ENCODE data around the gene ARHGAP26.
"Not testable (repeated sequence)": the region's sequence is repeated elsewhere in the genome, so short reads cannot be mapped to it uniquely, and the experiment has no call there.

ARHGAP26 gene

GRCh38 chr5:142969624-142970439, 199.7 kb downstream of the ARHGAP26 start:
- DNase-seq, result no peak

DNA sequence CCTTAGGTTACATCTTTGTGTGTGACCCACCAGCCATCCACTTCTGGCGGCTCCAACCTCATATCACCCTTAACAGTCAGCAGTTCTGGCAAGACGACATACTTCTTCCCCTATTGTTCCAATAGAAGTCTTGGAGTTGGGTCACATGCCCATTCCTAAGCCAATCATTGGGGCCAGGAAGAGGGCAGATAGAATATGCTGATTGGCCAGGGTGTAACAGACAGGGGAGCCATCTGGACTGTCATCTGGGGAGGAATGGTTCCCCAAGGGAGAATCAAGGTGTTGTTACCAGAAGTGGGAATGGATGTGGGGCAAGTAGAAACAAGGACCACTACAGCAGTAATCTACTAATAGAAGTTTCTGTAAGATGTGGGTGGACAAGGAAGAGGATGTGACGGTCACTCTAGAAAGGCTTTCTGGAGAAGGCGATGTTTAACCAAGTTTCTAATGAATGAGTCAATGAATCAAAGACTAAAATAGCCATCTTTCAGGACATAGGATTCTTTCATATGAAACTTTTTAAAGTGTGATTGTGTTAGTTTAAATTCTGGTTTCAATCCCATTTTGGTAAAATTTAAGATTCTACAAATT, 200.4 kb downstream of the ARHGAP26 start:
- no peak for DNase-seq

- no peak for DNase-seq
Observed at GRCh38 chr5:142971303-142972013, 201.3 kb downstream of the ARHGAP26 start.

DNA sequence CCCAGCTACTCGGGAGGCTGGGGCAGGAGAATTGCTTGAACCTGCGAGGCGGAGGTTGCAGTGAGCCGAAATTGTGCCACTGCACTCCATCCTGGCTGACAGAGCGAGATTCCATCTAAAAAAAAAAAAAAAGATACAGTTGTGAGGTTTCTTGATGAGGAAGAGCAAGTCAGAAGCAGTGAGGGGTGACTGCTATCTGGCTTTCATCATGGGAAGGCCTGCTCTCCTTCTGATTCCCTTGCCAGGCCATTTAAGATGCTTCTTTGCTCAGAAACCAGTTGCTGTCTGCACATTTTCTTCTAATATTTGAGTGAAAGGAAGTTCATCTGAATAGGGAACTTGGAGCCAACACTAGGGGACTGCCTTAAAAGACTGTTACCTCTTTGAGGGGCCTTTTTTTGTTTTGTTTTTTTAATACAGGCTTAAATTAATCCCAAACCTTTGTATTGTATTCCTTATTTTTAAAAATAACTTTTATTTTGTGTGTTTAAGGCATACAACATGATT, 201.9 kb downstream of the ARHGAP26 start:
- DNase-seq, result no peak

GRCh38 chr5:142973932-142974331, 203.8 kb downstream of the ARHGAP26 start:
- DNase-seq, result no peak

GRCh38 chr5:142974409-142974808, 204.2 kb downstream of the ARHGAP26 start:
- no peak for DNase-seq

GRCh38 chr5:142976861-142977260, 206.7 kb downstream of the ARHGAP26 start:
- DNase-seq, result peak; percentile 49

DNA sequence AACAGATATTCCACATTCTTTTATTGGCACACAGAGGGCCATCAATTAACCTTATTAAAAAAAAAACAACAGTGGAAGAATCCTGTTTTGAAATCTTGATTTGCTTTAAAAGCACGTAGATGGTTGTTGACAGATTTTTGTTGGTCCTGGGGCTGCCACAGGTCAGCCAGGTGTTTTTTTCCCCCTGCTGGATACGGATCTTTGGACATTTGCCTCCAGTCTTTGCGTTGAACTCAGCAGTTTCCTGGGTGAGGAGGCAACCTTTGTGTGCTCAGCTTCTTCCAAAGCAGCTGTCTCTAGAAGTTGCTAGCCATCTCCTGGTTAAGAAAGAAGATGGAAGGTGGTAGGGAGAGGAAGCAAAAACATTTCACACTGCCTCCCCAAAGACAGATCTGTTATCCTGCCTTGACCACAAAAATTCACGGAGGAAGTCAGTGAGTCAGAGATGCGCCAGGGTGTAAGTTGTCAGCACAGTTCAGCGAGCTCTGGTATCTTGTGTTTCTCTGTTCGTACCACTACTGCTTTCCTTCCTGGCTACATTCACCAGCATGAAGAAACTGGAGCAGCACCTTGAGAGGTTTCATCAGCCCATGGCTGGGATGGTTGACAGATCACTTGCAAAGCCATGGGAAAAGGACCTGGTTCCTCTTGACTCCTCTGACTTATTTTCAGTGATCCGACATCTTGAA, 207.3 kb downstream of the ARHGAP26 start:
- DNase-seq, result peak; percentile 95

GRCh38 chr5:142978252-142978651, 208.1 kb downstream of the ARHGAP26 start:
- no peak for DNase-seq

DNA sequence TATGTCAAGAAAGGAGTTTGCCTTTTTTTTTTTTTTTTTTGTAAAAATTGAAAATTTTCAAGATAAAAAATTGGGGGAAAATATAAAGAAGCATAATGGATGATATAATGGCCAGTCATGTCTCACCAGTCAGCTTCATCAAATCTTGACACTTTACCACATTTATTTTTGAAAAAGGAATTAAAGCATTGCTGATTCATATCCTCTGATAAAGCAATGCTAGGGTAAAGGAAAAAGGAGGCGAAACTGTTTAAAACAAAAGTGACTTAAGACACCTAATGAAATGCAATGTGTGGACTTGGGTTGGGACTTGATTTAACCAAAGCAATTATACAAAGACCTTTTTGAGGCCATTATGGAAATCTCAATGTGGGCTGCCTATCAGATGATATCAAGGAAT, 208.5 kb downstream of the ARHGAP26 start:
- DNase-seq, result peak; percentile 8

DNA sequence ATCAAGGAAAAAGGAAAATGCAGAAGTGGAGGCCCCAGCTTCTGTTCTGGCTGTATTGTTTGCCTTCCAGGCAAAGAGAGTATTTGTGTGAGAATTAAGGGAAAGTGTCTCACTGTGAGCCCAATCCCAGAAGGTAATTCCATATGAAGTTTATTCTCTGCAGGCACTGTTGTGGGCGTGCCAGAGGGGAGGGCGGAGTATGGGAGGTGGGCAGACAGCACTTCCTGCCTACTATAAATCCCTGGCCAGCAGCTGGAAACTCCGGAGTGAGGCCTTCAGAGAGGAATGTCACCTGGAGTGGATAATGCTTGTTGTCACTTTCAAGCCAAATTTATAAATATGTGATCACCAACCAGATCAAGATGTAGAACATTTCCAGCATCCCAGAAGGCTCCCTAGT, 209.5 kb downstream of the ARHGAP26 start:
- DNase-seq, result no peak

GRCh38 chr5:142981475-142981874, 211.3 kb downstream of the ARHGAP26 start:
- no peak for DNase-seq

GRCh38 chr5:142981886-142982820, 212.0 kb downstream of the ARHGAP26 start:
- DNase-seq, result peak; percentile 82

- DNase-seq, result no peak
Observed at GRCh38 chr5:142982821-142983200, 212.6 kb downstream of the ARHGAP26 start.

- no peak for DNase-seq
Observed at GRCh38 chr5:142984011-142984410, 213.8 kb downstream of the ARHGAP26 start.

- DNase-seq, result no peak
Observed at GRCh38 chr5:142984525-142984924, 214.3 kb downstream of the ARHGAP26 start.

GRCh38 chr5:142989270-142989669, 219.1 kb downstream of the ARHGAP26 start:
- DNase-seq, result not testable (repeated sequence)

DNA sequence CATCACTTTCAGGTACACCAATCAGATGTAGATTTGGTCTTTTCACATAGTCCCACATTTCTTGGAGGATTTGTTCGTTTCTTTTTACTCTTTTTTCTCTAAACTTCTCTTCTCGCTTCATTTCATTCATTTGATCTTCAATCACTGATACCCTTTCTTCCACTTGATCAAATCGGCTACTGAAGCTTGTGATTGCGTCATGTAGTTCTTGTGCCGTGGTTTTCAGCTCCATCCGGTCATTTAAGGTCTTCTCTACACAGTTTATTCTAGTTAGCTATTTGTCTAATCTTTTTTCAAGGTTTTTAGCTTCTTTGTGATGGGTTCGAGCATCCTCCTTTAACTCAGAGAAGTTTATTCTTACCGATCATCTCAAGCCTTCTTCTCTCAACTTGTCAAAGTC, 219.9 kb downstream of the ARHGAP26 start:
- not testable (repeated sequence) for DNase-seq

GRCh38 chr5:142994218-142994617, 224.0 kb downstream of the ARHGAP26 start:
- no peak for DNase-seq

GRCh38 chr5:142995621-142996020, 225.4 kb downstream of the ARHGAP26 start:
- DNase-seq, result not testable (repeated sequence)

DNA sequence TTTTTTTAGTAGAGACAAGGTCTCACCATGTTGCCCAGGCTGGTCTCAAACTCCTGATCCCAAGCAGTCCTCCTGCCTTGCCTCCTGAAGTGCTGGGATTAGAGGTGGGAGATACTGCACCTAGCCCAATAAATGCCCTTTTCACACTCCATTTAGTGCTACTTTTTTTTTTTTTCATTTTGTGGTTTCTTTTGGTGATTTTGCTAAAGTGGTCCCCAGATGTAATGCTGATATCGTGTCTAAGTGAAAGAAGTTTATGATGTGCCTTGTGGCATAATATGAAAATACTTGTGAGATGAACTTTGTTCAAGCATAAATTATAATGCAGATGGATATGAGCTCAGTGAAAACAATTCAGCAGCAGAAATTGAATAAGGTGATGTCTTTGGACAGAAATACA, 227.4 kb downstream of the ARHGAP26 start:
- DNase-seq, result no peak

Measured in EL (cell line).